ENCODE measurements around the gene XYLT2.
A peak's percentile ranks its signal among the peaks of the same experiment; 100 is the strongest.
"Not testable (repeated sequence)": the region's sequence is repeated elsewhere in the genome, so short reads cannot be mapped to it uniquely, and the experiment has no call there.

The XYLT2 gene

DNA sequence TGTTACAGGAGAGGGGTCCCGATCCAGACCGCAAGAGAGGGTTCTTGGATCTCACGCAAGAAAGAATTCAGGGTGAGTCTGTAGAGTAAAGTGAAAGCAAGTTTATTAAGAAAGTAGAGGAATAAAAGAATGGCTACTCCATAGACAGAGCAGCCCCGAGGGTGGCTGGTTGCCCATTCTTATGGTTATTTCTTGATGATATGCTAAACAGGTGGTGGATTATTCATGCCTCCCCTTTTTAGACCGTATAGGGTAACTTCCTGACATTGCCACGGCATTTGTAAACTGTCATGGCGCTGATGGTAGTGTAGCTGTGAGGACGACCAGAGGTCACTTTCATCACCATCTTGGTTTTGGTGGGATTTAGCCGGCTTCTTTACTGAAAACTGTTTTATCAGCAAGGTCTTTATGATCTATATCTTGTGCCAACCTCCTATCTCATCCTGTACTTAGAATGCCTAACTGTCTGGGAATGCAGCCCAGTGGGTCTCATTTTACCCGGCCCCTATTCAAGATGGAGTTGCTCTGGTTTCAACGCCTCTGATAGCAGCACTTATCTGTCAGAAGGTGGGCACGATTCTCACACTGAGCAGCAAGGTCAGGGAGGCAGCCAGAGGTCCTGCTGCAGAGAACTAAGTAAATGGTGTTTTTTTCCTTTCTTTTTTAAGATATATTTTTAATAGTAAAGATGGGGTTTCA lies 26.5 kb upstream of the XYLT2 start:
- DNase-seq (ENCODE audit: low read depth) = no peak

DNA sequence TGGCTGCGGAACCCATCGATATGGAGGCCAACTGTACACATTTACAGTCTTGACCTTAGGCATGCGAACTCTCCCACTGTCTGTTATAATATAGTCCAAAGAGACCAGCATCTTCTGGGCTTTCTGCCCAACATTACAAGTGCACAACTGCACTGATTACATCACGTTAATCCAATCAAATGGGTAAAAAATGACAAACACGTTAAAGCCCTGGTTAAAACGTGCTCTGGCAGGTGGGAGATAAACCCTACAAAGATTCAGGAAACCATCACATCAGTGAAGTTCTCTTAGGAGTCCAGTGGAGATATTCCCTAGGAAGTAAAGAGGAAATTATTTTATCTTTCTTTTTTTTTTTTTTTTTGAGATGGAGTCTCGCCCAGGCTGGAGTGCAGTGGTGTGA lies 23.7 kb upstream of the XYLT2 start:
- no peak for DNase-seq (ENCODE audit: low read depth)

DNA sequence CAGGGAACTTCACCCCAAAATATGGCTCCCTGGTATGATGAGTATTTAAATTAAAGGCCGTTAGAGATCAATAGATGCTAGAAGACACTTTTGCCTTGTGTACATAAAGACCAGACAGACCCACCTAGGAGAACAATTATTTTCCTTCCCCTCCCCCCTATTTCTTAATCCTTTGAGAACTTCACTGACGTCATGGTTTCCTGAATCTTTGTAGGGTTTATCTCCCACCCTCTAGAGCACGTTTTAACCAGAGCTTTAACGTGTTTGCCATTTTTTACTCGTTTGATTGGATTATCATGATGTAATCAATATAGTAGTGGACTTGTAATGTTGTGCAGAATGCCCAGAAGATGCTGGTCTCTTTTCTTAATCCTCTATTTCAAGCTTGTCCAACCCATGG lies 22.9 kb upstream of the XYLT2 start:
- no peak for DNase-seq (ENCODE audit: low read depth)

DNA sequence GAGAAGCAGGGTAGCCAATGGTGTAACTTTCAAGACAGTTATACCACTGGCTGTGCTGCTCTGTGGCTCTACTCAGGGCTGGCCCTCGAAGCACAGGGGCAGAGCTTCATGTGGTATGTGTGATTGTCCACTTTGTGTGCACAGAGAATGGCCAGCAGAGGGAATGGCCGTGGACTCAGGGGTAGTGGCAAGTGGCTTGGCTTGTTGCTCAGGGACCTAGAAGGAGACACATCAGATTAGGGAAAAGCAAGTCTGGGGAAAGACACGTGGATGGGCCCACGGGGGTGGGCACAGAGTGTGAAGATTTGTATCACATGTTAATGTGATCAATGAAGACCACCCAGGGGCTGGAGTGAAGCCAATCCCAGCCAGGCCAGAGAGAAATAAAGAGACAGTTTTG lies 20.0 kb upstream of the XYLT2 start:
- no peak for DNase-seq (ENCODE audit: low read depth)

GRCh38 chr17:50326831-50327364 lies 19.0 kb upstream of the XYLT2 start:
- no peak for DNase-seq (ENCODE audit: low read depth)

- no peak for DNase-seq (ENCODE audit: low read depth)
Observed at GRCh38 chr17:50328363-50329325, 17.3 kb upstream of the XYLT2 start.

- DNase-seq (ENCODE audit: low read depth) = no peak
Observed at GRCh38 chr17:50329716-50330115, 16.2 kb upstream of the XYLT2 start.

DNA sequence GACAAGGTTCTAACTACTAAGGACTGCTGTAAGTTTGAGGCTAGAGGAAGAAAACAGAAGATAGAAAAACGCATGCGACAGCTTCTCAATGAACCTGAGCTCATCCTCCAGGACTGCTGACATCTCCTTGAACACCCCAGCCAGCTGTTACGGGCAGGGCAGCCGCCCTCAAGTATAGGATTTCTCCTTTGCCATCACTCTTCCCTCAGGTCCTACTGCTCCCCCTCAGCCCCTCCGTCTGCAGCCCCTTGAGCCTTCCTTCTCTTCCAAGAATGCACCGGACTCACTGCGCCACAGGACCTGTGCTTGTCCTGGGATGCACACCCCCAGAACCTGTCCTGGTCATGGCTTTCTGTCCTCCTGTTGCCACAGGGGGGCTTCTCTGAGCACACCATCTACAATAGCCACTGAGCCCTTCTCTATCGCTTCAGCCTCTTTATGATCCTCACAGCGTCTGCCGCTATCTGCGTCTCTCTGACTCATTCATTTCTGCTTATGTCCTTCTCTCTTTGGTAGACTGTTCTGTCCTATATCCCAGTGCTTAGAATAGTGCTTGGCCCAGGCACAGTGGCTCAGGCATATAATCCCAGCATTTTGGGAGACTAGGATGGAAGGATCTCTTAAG lies 15.7 kb upstream of the XYLT2 start:
- no peak for DNase-seq (ENCODE audit: low read depth)

DNA sequence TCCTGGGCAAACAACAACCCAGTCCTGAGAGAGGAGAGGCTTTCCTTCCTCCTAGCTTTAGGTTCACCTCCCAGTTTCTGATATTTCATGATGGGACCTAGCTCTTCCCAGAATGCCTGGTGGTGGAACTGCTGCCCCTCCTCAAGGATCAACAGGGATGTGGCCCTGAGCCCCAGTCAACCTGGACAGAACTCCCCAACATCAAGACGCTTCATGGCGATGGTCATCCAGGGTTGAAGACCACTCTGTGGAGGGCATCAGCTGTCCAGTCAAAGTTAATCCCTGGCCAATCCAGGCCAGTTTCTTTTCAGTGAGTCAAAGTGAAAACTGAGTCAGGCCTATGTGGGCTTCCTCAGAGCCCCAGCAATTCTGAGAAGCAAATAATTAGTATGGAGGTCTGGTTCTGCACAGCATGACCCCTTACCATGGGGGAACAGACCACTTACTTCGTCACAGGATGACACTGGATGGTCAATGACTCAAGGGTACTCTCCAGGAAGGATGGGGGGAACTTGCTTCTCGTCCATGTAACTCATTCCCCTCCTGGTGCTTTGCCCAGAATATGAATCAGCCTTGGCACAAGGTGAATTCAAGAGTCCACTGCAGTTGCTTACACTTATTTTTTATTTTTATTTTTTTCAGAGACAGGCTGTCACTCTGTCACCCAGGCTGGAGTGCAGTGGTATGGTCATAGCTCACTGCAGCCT lies 14.7 kb upstream of the XYLT2 start:
- DNase-seq (ENCODE audit: low read depth) = no peak

DNA sequence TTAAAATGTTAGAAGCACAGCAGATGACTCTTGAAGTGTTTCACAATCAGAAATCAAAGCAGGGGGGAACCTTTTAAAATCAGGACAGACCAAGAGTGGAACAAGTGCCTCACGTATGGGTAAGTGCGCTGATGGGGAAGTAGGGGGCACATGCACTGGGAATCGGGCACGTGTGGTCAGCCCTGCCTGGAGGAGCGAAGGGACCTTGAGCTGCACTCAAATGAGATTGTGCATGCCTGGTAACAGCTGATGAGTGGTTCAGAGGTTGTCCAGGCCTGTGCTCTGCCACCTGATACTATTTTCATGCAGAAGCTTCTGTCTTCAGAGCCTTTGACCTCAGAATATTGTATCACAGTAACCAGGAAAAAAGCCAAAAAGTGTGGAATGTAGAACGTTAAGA lies 13.7 kb upstream of the XYLT2 start:
- DNase-seq (ENCODE audit: low read depth) = no peak

DNA sequence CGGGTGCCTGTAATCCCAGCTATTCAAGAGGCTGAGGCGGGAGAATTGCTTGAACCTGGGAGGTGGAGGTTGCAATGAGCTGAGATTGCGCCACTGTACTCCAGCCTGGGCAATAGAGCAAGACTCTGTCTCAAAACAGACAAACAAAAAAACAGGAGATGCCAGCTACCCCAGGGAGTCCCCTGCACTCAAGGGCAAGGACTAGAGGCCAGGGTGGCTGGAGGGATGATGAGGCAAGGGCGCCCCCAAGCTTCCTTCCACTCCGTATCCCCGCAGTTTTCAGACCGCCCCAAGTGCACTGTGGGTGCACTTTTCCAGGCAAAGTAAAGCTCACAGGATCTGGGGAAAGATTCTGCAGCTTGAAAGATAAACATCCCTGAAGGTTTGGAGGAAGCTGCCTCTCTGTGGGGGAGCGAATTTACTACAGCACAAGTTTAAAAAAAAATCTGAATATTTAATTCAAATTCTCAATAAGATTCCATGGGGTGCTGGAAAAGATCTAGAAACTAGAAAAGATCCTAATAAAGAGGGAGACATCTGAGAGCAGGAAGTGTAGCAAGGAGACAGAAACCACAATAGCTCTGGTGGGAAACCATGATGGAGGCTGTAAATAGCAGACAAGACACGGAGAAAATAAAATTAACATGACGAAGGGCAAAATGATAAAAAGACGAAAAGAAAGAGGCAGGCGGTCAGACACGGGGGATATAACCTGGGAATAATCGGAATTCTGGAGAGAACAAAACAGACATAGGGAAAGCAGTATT lies 12.5 kb upstream of the XYLT2 start:
- not testable (repeated sequence) for DNase-seq (ENCODE audit: low read depth)

- no peak for DNase-seq (ENCODE audit: low read depth)
Observed at GRCh38 chr17:50337956-50338355, 8.0 kb upstream of the XYLT2 start.

- DNase-seq (ENCODE audit: low read depth) = no peak
Observed at GRCh38 chr17:50338645-50339044, 7.3 kb upstream of the XYLT2 start.

- DNase-seq (ENCODE audit: low read depth) = no peak
Observed at GRCh38 chr17:50339381-50339780, 6.5 kb upstream of the XYLT2 start.

DNA sequence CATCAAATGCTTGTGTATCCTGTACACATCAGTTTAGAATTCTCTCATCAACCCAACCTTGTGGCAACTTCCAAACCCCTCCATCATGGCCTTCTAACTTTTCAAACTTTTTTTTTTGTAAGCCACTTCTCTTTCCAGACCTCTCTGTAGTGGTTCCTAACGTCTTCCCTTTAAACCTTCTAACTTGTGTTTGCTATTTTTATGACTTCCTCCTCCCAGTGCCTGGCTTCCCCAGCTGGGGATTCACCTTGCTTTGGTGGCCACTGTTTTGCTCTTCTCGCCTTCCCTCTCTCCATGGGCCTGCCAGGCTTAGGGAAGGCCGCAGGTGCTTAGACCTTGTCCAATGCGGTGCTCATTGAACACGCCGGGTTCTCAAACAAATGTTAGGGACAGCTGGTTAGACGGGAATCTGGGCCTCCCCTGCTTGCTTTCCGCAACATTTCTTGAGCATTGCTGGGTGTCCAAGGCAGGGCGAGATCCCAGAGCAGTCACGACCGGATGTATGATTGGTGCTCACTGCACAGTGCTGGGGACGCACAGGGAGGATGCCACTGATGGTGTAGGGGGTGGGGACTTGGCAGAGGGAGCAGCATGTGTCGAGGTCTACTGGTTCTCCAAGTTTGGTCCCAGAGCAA lies 1.1 kb upstream of the XYLT2 start:
- DNase-seq (ENCODE audit: low read depth) = no peak

DNA sequence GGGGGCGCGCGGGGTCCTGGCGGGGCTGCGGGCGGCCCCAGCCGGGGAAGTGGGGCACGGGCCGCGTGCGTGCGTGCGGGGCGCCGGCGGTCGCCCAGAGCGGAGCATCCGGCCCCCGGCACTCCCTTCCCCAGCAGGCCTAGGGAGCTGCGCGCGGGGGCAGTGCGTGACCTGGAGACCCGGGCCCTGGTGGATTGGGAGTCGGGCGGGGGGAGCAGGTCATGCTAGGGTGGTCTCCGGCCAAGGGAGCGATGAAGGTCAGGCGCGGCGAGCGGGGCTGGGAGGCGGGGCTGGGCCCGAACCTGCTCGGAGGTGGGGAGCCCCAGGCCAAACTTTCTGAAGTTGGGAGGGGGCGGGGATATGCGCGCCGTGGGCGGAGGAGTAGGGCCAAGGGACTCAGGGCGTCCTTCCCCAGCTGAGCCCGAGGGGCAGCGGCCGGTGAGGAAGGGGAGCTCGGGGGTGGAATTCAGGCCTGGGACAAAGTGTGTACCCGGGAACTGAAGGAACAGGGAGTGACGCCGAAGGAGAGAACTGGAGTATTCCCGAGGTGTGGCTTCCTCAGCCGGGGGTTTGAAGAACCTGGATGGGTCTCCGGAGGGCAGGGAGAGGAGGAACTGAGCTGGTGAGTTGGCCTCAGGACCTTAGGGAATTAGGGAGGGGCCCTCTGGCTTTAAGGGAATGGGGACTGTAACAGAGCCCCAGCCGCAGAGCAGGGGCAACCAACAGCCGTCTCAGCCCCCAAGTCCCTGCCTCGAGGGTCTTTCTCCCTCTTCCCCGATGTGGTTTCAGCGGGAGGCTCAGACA lies 589 bp downstream of the XYLT2 start:
- peak; percentile 30 for DNase-seq (ENCODE audit: low read depth)

DNA sequence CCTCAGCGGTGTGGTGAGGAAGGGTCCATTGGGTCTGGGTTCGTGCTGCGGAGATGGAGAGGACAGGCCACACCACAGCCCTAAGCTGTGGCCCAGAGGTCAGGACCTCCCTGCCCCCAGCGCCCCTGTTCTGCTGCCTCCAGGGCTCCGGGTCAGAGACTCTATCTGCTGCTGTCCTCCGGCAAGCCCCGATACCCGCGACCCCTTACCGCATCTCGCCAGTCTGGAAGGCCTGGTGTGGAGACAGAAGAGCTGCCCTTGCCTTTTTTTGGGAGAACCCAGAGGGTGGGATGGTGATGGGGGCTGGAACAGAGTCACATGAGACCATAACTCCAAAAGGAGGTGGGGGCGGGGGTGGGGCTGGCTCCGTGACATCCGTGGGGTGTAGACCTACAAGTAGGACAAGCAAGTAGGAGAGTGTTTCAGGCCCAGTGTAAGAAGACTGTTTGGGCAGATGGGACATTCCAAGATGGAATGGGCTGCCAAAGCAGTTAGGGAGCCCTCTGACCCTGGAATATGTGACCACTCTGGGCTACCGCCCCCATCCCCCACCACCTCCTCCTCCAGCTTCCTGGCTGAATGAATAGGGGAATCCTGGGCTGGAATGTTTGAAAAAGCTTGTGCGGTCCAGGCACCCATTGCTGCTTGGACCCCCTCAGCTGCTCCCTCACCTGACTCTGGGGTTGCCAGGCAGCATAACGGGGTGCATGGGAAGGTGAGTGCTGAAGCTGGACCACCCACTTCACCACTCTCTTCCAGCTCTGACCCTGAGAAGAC lies 1.4 kb downstream of the XYLT2 start:
- DNase-seq (ENCODE audit: low read depth) = no peak

DNA sequence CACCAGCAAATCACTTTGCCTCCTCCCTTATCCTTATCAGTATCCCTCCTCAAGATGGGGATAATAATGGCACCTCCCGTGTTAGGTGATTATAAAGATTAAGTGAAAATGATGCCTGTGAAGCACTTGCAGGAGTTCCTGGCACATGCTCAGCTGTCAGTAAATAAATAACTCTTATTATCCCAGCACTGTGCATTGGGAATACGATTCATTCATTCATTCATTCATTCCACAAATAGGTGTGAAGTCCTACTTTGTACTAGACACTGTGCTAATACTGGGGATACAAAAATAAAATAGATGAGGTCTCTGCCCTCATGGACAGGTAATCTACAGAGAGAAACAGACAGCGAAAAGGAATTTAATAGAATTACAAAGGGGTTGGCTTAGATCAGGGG lies 2.0 kb downstream of the XYLT2 start:
- no peak for DNase-seq (ENCODE audit: low read depth)

Measured in activated gamma-delta T cell treated with anti-CD3 and anti-CD28 coated beads, Interleukin-2, amount 50 U/mL, for 16 hours (primary cell).